ENCODE results near the gene CADM3. TPM values are rescaled to one million over a fixed set of nuclear protein-coding genes. Genes with fewer than 3 reads are reported as not detected.

Gene CADM3
- total RNA-seq, 1 donor, result not detected

DNA sequence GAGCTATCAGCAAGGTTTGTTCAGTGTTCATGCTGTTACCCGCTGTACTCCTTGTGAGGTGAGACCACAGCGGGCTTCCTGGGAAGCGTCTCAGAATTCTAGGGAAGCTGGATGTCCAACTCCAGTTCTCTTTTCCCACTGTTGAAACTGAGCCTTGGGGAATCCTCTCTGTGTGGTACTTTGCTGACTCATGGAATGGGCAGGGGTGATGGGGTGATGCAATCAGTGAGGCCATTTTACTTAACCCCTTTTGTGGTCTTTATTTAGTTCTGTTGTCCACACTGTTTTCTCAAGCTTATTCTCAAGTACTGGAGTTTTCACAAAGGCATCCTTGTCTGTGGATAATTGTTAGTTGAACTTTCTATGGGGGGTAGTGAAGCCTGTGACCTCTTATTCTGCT, 75.9 kb downstream of the CADM3 start:
- H3K4me3 ChIP-seq (ENCODE audit: low read depth, low read length), result no peak overlapping the region
- no peak for DNase-seq (ENCODE audit: low read depth)
- TF ChIP-seq CTCF (IDR thresholded peaks at IDR 0.05; ENCODE audit: insufficient read depth, low read depth, low read length), result no peak

DNA sequence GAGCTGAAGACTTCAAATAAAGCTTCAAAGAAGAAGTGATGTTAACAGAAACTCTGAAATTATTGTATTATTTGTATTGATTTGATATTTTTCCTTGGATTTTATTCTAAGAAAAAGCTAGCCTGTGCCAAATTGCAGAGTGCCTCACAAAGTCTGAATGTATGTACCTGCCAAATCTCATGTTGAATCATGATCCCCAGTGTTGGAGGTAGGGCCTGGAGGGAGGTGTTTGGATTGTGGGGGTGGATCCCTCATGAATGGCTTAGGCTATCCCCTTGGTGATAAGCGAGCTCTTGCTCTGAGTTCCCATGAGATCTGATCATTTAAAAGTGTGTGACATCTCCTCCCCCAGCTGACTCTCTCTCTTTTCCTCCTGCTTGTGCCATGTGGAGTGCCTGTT, 76.9 kb downstream of the CADM3 start:
- no peak overlapping the region for H3K4me3 ChIP-seq (ENCODE audit: low read depth, low read length)
- DNase-seq (ENCODE audit: low read depth), result no peak
- TF ChIP-seq CTCF (IDR thresholded peaks at IDR 0.05; ENCODE audit: insufficient read depth, low read depth, low read length), result no peak

DNA sequence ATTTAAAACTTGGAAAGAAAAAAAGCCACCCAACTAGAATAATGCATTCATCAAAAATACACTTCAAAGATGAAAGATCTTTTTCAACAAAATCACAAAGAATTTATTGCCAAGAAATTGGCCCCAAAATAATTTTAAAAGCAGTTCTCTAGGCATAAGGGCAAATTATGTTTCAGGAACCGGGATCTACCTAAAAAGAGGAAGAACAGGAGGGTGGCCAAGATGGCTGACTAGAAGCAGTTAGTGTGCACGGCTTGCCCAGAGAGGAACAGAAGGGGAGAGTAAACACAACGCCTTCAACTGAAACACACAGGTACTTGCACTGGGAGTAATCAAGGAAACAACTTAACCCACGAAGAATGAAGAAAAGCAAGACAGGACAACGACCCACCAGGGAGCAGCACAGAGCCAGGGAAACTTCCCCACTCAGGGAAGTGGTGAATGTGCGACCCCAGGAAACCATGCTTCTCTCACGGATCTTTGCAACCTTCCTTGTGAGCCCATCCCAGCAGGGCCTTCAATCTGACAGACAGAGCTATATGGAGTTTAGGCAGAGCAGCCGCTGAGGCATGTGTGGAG, 79.3 kb downstream of the CADM3 start:
- no peak for TF ChIP-seq CTCF (IDR thresholded peaks at IDR 0.05; ENCODE audit: insufficient read depth, low read depth, low read length)
- DNase-seq (ENCODE audit: low read depth), result no peak
- H3K4me3 ChIP-seq (ENCODE audit: low read depth, low read length), result no peak overlapping the region

Small RNA genes within 50 kb of the gene (small RNA-seq; reads per million reads assigned to genes)
- gene RNA5SP60, result not detected

Other genes starting within 250 kb of the CADM3 start
- not detected in 2 replicates for gene PYHIN1, start 240.1 kb upstream of the CADM3 start, total RNA-seq
- 59.9 and 60.5 TPM in 2 replicates for gene IFI16, start 161.7 kb upstream of the CADM3 start, total RNA-seq
- gene AIM2, start 94.8 kb upstream of the CADM3 start, total RNA-seq, result 0.32 TPM in 1 of 2 replicates, not detected in the other
- not detected in 2 replicates for gene ACKR1, start 33.3 kb downstream of the CADM3 start, total RNA-seq
- not detected in 2 replicates for gene FCER1A, start 130.7 kb downstream of the CADM3 start, total RNA-seq

Data from fibroblast of villous mesenchyme (primary cell).